DOHH2 (cell line): ENCODE results near the gene CTXN3.
"Not testable (repeated sequence)": the region's sequence is repeated elsewhere in the genome, so short reads cannot be mapped to it uniquely, and the experiment has no call there.

ENCODE experiments used
- H3F3A ChIP-seq: fragments of 200-600 bp; sonication (generic), shearing (Covaris generic); 2 replicates; pipeline ENCODE4 v1.6.0; 2016; ENCODE audit warnings: antibody characterized with exemption, mild to moderate bottlenecking; ENCODE audit not compliant: control insufficient read depth, insufficient read depth
- H3K27ac ChIP-seq: fragments of 200-600 bp; sonication (generic); 2 replicates; pipeline ENCODE4 v1.5.1; 2014; ENCODE audit warnings: low read depth, mild to moderate bottlenecking, low read length, moderate library complexity
- H3K27me3 ChIP-seq: fragments of 200-600 bp; sonication (generic); 2 replicates; pipeline ENCODE4 v1.6.1; 2014; ENCODE audit warnings: mild to moderate bottlenecking, low read length, mixed read lengths; ENCODE audit not compliant: control insufficient read depth
- H3K36me3 ChIP-seq: fragments of 200-600 bp; sonication (generic); 2 replicates; pipeline ENCODE4 v1.6.1; 2014; ENCODE audit warnings: mild to moderate bottlenecking, low read length, moderate library complexity, mixed read lengths; ENCODE audit not compliant: control insufficient read depth
- H3K4me1 ChIP-seq: fragments of 200-600 bp; sonication (generic); 2 replicates; pipeline ENCODE4 v1.6.1; 2014; ENCODE audit warnings: mild to moderate bottlenecking, low read length, mixed read lengths; ENCODE audit not compliant: control insufficient read depth
- H3K4me2 ChIP-seq: fragments of 200-600 bp; sonication (generic); 2 replicates; pipeline ENCODE4 v1.6.0; 2014; ENCODE audit warnings: mild to moderate bottlenecking, low read length, moderate library complexity
- H3K4me3 ChIP-seq: fragments of 200-600 bp; sonication (generic); 2 replicates; pipeline ENCODE4 v1.5.1; 2014; ENCODE audit warnings: mild to moderate bottlenecking, low read length, mixed read lengths
- H3K79me2 ChIP-seq: fragments of 200-600 bp; sonication (generic); 2 replicates; pipeline ENCODE4 v1.6.1; 2014; ENCODE audit warnings: mild to moderate bottlenecking, low read length, mixed read lengths; ENCODE audit not compliant: control insufficient read depth
- H3K9me2 ChIP-seq: fragments of 200-600 bp; sonication (generic); replicated peaks from 2 replicates; pipeline ENCODE4 v1.6.1; 2014; ENCODE audit warnings: mild to moderate bottlenecking, low read length, mixed read lengths; ENCODE audit not compliant: control insufficient read depth
- H3K9me3 ChIP-seq: fragments of 200-600 bp; sonication (generic); 2 replicates; pipeline ENCODE4 v1.6.1; 2014; ENCODE audit warnings: antibody characterized with exemption, low read length, mixed read lengths; ENCODE audit not compliant: control insufficient read depth, insufficient read depth
- H4K20me1 ChIP-seq: fragments of 200-600 bp; sonication (generic); 2 replicates; pipeline ENCODE4 v1.6.0; 2014; ENCODE audit warnings: low read depth, mild to moderate bottlenecking, antibody characterized with exemption, low read length, moderate library complexity; ENCODE audit not compliant: control insufficient read depth, insufficient read depth
- CTCF ChIP-seq: fragments of 200-600 bp; sonication (generic); IDR thresholded peaks from one replicate; pipeline ENCODE4 v1.5.1; 2014; ENCODE audit warnings: antibody characterized with exemption, mild to moderate bottlenecking, low read depth, low read length; ENCODE audit not compliant: poor library complexity, severe bottlenecking
- EZH2phosphoT487 ChIP-seq: fragments of 200-600 bp; sonication (generic); IDR thresholded peaks from 2 replicates; pipeline ENCODE4 v1.6.1; 2017; ENCODE audit warnings: borderline replicate concordance, mild to moderate bottlenecking, antibody characterized with exemption, low read length, moderate library complexity, mixed read lengths

Gene CTXN3

GRCh38 chr5:127671218-127671617 lies 22.3 kb downstream of the CTXN3 start:
- Histone ChIP-seq H4K20me1 (no peaks in the 10 kb centered on the region), H3K79me2 (no peaks in the 10 kb centered on the region), H3F3A (no peaks in the 10 kb centered on the region), H3K4me2 (no peak overlapping the region), H3K36me3 (no peaks in the 10 kb centered on the region), H3K9me3 (no peaks in the 10 kb centered on the region), H3K27ac (no peak overlapping the region), H3K9me2 (no peaks in the 10 kb centered on the region), H3K27me3 (no peaks in the 10 kb centered on the region), H3K4me3 (no peak overlapping the region), H3K4me1 (no peaks in the 10 kb centered on the region)
- no peak for TF ChIP-seq EZH2phosphoT487
- TF ChIP-seq CTCF, result no peak

- no peak overlapping the region for H3K4me3 ChIP-seq
Observed at GRCh38 chr5:127673117-127673800, 24.4 kb downstream of the CTXN3 start.

GRCh38 chr5:127676951-127677350 lies 28.1 kb downstream of the CTXN3 start:
- not testable (repeated sequence) for H3K9me2 ChIP-seq, H3K9me3 ChIP-seq, H3K36me3 ChIP-seq, H3F3A ChIP-seq, H3K27me3 ChIP-seq, H3K4me3 ChIP-seq, H3K79me2 ChIP-seq, H3K4me2 ChIP-seq, H4K20me1 ChIP-seq, H3K27ac ChIP-seq, H3K4me1 ChIP-seq

More at GRCh38 chr5:127673117-127673800, 24.4 kb downstream of the CTXN3 start:
- no peaks in the 10 kb centered on the region for H3K9me2 ChIP-seq
- H3F3A ChIP-seq, result no peaks in the 10 kb centered on the region
- no peaks in the 10 kb centered on the region for H3K27me3 ChIP-seq
- H3K9me3 ChIP-seq, result no peaks in the 10 kb centered on the region
- no peak overlapping the region for H3K4me2 ChIP-seq
- TF ChIP-seq CTCF (no peak), EZH2phosphoT487 (no peak)
- H3K4me1 ChIP-seq, result no peaks in the 10 kb centered on the region
- no peaks in the 10 kb centered on the region for H3K79me2 ChIP-seq
- H3K36me3 ChIP-seq, result no peaks in the 10 kb centered on the region
- no peaks in the 10 kb centered on the region for H4K20me1 ChIP-seq
- H3K27ac ChIP-seq, result no peak overlapping the region

- H4K20me1 ChIP-seq, H3K4me2 ChIP-seq, H3K27me3 ChIP-seq, H3K36me3 ChIP-seq, H3K27ac ChIP-seq, H3K79me2 ChIP-seq, H3F3A ChIP-seq, H3K9me3 ChIP-seq, H3K4me3 ChIP-seq, H3K9me2 ChIP-seq, H3K4me1 ChIP-seq: not testable (repeated sequence)
Observed at GRCh38 chr5:127679691-127680330, 30.9 kb downstream of the CTXN3 start.
